ENCODE measurements around the gene SPTB. TPM values are rescaled to one million over a fixed set of nuclear protein-coding genes. Genes with fewer than 3 reads are reported as not detected.

Gene SPTB
- total RNA-seq, 4 donors from 2014 or later: 123 to 554 (median 266) TPM

DNA sequence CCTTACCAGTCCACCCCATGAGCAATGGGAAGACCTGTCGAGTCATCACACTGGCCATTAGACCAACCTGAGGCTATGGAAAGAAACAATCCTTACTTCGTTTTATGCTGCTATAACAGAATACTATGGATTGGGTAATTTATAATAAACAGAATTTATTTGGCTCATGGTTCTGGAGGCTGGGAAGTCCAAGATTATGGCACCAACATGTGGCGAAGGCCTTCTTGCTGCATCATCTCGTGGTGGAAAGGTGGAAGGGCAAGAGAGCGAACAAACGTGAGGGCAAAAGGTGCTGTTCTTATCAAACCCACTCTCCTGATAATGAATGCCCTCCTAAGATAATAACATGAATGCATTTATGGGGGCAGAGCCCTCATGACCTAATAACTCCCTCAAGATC lies 9.6 kb upstream of the SPTB start:
- Histone ChIP-seq H3K4me1 (peaks cover 0 to 12% of the 10 kb centered on the region in 2 donors), H3K27ac (no peak overlapping the region), H3K9me3 (no peaks in the 10 kb centered on the region), H3K27me3 (no peaks in the 10 kb centered on the region), H3K4me3 (no peak overlapping the region), H3K36me3 (no peaks in the 10 kb centered on the region)
- DNase-seq (no peak), ATAC-seq (no peak)
- intact Hi-C loops (cut with DNase I; ENCODE audit: low total_unique reads) (no loop called here), in situ Hi-C loops (cut with MboI; ENCODE audit: low sequenced_read_pairs in 4 of 4) (loop anchor here in 1 of 4 donors (10.0 kb wide), 1 partner anchor 215 kb away; no protein-coding TSS in a partner anchor)
- no peak for TF ChIP-seq POLR2A (IDR thresholded peaks at IDR 0.05)
- TF ChIP-seq, protein P1, sequence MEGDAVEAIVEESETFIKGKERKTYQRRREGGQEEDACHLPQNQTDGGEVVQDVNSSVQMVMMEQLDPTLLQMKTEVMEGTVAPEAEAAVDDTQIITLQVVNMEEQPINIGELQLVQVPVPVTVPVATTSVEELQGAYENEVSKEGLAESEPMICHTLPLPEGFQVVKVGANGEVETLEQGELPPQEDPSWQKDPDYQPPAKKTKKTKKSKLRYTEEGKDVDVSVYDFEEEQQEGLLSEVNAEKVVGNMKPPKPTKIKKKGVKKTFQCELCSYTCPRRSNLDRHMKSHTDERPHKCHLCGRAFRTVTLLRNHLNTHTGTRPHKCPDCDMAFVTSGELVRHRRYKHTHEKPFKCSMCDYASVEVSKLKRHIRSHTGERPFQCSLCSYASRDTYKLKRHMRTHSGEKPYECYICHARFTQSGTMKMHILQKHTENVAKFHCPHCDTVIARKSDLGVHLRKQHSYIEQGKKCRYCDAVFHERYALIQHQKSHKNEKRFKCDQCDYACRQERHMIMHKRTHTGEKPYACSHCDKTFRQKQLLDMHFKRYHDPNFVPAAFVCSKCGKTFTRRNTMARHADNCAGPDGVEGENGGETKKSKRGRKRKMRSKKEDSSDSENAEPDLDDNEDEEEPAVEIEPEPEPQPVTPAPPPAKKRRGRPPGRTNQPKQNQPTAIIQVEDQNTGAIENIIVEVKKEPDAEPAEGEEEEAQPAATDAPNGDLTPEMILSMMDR (IDR thresholded peaks at IDR 0.05 in 4 of 5, conservative IDR thresholded peaks at IDR 0.05 in 1 of 5): no peak

DNA sequence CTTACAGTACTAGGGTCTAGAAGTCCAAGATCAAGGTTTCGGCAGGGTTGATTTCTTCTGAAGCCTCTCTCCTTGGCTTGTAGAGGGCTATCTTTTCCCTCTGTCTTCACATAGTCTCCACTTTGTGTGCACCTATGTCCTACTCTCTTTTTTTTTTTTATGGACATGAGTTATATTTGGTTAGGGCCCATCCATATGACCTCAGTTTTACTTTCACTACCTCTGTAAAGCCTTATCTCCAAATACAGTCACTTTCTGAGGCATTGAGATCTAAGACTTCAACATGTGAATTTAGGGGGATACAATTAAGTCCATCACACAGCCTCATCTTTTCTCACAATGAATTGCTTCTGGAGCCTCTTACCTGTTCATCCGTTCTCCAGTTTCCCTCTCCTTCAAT lies 5.9 kb upstream of the SPTB start:
- TF ChIP-seq POLR2A (IDR thresholded peaks at IDR 0.05): no peak
- TF ChIP-seq, protein P1 (IDR thresholded peaks at IDR 0.05 in 4 of 5, conservative IDR thresholded peaks at IDR 0.05 in 1 of 5): no peak
- ATAC-seq (no peak), DNase-seq (no peak)
- H3K9me3 ChIP-seq: no peaks in the 10 kb centered on the region
- H3K36me3 ChIP-seq: no peaks in the 10 kb centered on the region
- no peak overlapping the region for H3K4me3 ChIP-seq
- no peak overlapping the region for H3K27ac ChIP-seq
- intact Hi-C loops (cut with DNase I; ENCODE audit: low total_unique reads): no loop called here
- peaks cover 0 to 4% of the 10 kb centered on the region in 2 donors for H3K4me1 ChIP-seq
- in situ Hi-C loops (cut with MboI; ENCODE audit: low sequenced_read_pairs in 4 of 4): loop anchor here in 1 of 4 donors (10.0 kb wide), 1 partner anchor 211 kb away; no protein-coding TSS in a partner anchor
- H3K27me3 ChIP-seq: peaks cover 0 to 2% (median 0%) of the 10 kb centered on the region in 3 donors

DNA sequence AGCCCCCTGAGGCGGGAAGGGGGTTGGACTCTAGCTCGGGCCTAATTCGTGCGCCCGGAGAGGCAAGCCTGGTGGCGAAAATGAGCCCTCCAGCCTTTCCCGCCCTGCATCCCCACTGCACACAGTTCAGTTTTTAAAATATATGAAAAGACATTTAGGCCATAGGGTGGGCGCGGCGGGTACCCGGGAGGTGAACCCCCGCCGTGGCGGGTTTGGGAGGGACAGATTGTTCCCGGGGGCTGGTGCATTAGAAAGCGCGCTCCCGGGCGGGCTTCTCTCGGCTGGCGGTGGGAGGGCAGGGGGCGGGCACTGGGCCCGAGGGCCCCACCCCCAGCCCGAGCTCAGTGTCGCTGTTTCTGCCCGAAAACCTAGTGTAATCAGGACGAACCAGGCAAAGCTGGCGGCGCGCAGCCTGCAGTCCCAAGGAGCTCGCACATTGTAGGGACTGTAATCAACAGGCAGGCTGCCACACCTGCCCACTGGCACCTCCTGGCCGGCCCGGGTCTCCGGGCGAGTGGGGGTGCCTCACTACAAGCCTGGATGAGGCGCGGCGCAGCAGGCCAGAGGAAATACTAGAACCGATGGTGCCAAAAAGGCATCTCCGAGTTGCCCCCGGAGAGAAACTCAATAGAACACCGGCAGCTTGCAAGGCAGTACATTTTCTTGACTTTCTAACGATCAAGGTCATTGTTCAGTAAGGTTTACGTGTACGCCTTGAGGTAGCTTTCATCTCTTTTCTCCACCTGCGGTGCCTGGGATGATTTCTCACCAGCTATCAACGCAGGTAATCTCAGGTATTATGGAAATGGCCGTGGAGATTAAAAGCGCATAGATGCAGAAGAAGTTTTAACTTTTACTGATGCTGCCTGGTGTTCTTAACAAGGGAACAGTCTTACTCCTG lies 764 bp upstream of the SPTB start:
- peak in 1 of 2 donors; percentile 38 for DNase-seq
- peaks cover 0 to 2% (median 0%) of the 10 kb centered on the region in 3 donors for H3K27me3 ChIP-seq
- H3K9me3 ChIP-seq: no peaks in the 10 kb centered on the region
- peak; percentile 16 to 29 for ATAC-seq
- in situ Hi-C loops (cut with MboI; ENCODE audit: low sequenced_read_pairs in 4 of 4): loop anchor here in 1 of 4 donors (10.0 kb wide), 1 partner anchor 206 kb away; no protein-coding TSS in a partner anchor
- H3K4me1 ChIP-seq: peaks cover 19 to 38% of the 10 kb centered on the region in 2 donors
- no peaks in the 10 kb centered on the region for H3K36me3 ChIP-seq
- TF ChIP-seq POLR2A (IDR thresholded peaks at IDR 0.05): no peak
- TF ChIP-seq, protein P1 (IDR thresholded peaks at IDR 0.05 in 4 of 5, conservative IDR thresholded peaks at IDR 0.05 in 1 of 5): peak in 1 of 5 experiments; percentile 29
- peak overlapping the region; percentile 73 to 84 (median 75) for H3K4me3 ChIP-seq
- intact Hi-C loops (cut with DNase I; ENCODE audit: low total_unique reads): no loop called here
- H3K27ac ChIP-seq: peak overlapping the region; percentile 98 to 100 (median 98)

DNA sequence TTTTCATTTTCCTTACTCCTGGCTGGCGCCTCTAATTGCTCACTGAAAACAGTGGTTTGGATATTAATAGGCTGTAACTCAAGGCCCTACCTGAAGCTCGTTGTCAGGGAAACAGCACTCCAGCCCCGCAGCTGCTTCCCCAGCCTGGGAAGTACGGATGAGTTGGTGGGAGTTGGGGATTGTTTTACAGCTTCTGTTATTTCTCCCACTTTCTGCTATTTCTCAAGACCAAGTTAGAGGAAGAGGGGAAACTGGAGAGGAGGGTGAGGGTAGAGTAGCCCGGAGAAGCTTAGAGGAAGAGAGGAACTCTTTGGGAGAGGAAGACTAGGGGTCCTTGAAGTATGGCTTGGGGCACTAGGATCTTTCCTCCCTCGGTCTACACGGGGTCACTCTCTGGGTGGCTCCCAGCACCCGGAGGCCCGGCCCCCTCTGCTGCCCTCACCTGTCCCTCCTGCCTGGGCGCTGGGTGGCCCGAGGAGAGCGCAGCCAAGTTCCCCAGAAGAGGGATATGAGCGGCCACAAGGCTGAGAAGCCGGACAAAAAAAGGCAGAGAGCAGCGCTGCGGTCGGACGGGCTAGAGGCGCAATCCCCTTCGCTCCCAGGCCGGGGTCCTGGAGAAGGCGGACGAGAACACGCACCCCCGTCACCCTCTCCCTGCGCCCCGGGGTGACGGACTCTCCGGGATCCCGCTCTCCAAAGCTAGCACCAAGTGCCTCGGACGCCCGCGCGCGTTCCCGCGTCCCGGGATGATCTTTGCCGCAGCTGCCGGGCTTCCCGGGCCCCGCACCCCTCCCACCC lies 671 bp downstream of the SPTB start:
- peak overlapping the region; percentile 73 to 84 (median 75) for H3K4me3 ChIP-seq
- H3K27ac ChIP-seq: peak overlapping the region; percentile 98 to 100 (median 98)
- no peaks in the 10 kb centered on the region for H3K9me3 ChIP-seq
- H3K27me3 ChIP-seq: peaks cover 0 to 2% (median 0%) of the 10 kb centered on the region in 3 donors
- in situ Hi-C loops (cut with MboI; ENCODE audit: low sequenced_read_pairs in 4 of 4): loop anchor here in 2 of 4 donors (5.0 kb wide), 2 partner anchors 37 to 52 kb away; no protein-coding TSS in a partner anchor
- peak; percentile 39 to 53 for ATAC-seq
- peak in 1 of 2 donors; percentile 53 for DNase-seq
- TF ChIP-seq, protein P1 (IDR thresholded peaks at IDR 0.05 in 4 of 5, conservative IDR thresholded peaks at IDR 0.05 in 1 of 5): no peak
- no peak for TF ChIP-seq POLR2A (IDR thresholded peaks at IDR 0.05)
- H3K4me1 ChIP-seq: peaks cover 34 to 52% of the 10 kb centered on the region in 2 donors
- intact Hi-C loops (cut with DNase I; ENCODE audit: low total_unique reads): loop anchor here (1.0 kb wide), 2 partner anchors 37 to 53 kb away; no protein-coding TSS in a partner anchor
- no peaks in the 10 kb centered on the region for H3K36me3 ChIP-seq
